GM12865 (cell line): ENCODE results near the gene GATA1.
"Not testable (repeated sequence)": the region's sequence is repeated elsewhere in the genome, so short reads cannot be mapped to it uniquely, and the experiment has no call there.

Experiments used
- DNase-seq: peaks from one replicate; pipeline ENCODE4 v3.0.0; 2010; ENCODE audit warnings: low read depth
- H3K4me3 ChIP-seq: 2 replicates; pipeline ENCODE4 v1.5.1; 2011; ENCODE audit warnings: mild to moderate bottlenecking, low read depth, low read length, control low read depth
- CTCF ChIP-seq: IDR thresholded peaks from 2 replicates; pipeline ENCODE4 v1.5.1; 2011; ENCODE audit warnings: low read length, control low read depth, low read depth, inconsistent platforms; ENCODE audit not compliant: insufficient read depth; ENCODE audit errors: missing control alignments

Gene GATA1

GRCh38 chrX:48806081-48806480 lies 19.7 kb downstream of the GATA1 start:
- H3K4me3 ChIP-seq, result no peak overlapping the region
- DNase-seq, result peak; percentile 7
- no peak for TF ChIP-seq CTCF

- no peak for TF ChIP-seq CTCF
- no peak overlapping the region for H3K4me3 ChIP-seq
- no peak for DNase-seq
These were observed 27.3 kb downstream of the GATA1 start for GRCh38 chrX:48813644-48814043.

GRCh38 chrX:48814722-48815121 lies 28.3 kb downstream of the GATA1 start:
- DNase-seq, result no peak
- TF ChIP-seq CTCF, result no peak
- no peak overlapping the region for H3K4me3 ChIP-seq

- no peak overlapping the region for H3K4me3 ChIP-seq
- no peak for TF ChIP-seq CTCF
- DNase-seq, result no peak
These were observed 28.9 kb downstream of the GATA1 start for GRCh38 chrX:48815266-48815665.

- no peak overlapping the region for H3K4me3 ChIP-seq
- no peak for TF ChIP-seq CTCF
- DNase-seq, result no peak
These were observed 29.8 kb downstream of the GATA1 start for GRCh38 chrX:48816014-48816810.

- no peak for DNase-seq
- TF ChIP-seq CTCF, result no peak
These were observed 31.7 kb downstream of the GATA1 start for GRCh38 chrX:48818098-48818497.

GRCh38 chrX:48818866-48819265 lies 32.5 kb downstream of the GATA1 start:
- no peak for TF ChIP-seq CTCF
- H3K4me3 ChIP-seq, result no peak overlapping the region
- DNase-seq, result no peak

More at GRCh38 chrX:48818098-48818497, 31.7 kb downstream of the GATA1 start:
- H3K4me3 ChIP-seq, result no peak overlapping the region

GRCh38 chrX:48819394-48819793 lies 33.0 kb downstream of the GATA1 start:
- H3K4me3 ChIP-seq, DNase-seq: not testable (repeated sequence)
